Glomerular visceral epithelial cell (primary cell): ENCODE measurements around the gene PTPN20.
"Not testable (repeated sequence)": the region's sequence is repeated elsewhere in the genome, so short reads cannot be mapped to it uniquely, and the experiment has no call there.

Experiments used
- DNase-seq: peaks from one replicate; pipeline ENCODE4 v3.0.0-alpha.2; 2016; ENCODE audit errors: extremely low spot score

PTPN20 gene

DNA sequence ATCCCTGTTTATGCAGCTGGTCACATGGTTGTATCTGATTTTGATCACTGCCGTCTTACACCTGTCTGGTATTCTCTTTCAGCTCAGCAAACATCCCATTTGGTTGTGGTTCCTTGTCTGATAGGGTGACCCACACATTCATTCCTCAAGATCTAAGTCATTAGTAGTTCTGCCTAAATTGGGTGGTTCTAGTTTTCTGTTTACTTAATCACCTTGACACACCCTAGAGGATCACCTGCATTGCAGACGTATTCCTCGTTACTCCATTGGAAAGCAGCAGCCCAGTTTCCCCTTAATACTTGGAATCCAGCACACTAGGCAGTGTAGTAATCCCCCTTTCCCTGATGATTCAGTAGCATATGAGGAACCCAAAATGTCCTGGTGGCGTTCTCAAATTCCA, 41.3 kb downstream of the PTPN20 start:
- DNase-seq, result not testable (repeated sequence)

DNA sequence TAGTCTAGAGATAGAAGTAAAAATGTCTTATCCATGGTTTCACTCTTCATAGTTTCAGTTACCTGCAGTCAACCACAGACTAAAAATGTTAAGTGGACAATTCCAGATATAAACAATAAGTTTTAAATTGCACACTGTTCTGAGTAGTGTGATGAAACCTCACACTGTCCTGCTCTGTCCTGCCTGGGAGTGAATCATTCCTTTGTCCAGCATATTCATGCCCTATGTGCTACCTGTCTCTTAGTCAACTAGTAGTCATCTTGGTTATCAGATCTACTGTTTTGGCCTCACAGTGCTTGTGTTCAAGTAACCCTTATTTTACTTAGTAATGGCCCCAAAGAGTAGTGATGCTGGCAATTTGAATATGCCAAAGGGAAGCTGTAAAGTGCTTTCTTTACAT, 49.5 kb downstream of the PTPN20 start:
- not testable (repeated sequence) for DNase-seq

DNA sequence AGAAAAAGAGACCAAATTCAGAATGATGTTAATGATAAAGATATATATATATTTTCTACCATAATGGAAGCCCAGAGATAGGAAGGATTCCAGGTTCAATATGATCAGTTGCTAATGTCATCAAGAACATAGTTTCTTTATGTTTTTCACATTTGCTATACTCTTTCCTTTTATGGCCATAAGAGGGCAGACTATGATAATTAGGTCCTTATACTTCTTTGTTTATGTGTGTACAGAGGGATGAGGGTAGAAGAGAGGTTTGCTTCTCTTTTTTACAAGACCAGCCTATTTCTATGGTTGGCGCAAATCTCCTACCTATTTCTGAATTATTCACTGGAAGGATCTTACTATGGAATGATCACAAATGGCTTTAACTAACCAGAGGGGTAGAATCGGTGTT, 52.1 kb downstream of the PTPN20 start:
- not testable (repeated sequence) for DNase-seq

DNA sequence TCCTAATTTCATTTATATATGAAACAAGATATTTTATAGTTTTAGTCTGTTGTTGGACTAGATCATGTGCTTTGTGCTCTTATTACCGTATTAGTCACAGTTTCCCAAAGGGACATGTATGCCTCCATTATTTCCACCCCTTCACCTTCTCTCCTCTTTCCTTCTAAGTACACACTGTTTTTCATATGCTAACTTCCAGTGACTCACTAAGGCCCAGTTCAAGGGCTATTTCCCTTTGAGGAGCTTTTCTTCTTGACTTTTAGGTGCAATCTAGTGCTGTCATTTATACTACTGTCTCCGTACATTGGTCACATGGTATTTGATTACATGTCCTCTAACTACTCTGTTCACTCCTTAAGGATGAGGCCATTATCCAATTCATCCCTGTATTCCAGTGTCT, 55.8 kb downstream of the PTPN20 start:
- not testable (repeated sequence) for DNase-seq

DNA sequence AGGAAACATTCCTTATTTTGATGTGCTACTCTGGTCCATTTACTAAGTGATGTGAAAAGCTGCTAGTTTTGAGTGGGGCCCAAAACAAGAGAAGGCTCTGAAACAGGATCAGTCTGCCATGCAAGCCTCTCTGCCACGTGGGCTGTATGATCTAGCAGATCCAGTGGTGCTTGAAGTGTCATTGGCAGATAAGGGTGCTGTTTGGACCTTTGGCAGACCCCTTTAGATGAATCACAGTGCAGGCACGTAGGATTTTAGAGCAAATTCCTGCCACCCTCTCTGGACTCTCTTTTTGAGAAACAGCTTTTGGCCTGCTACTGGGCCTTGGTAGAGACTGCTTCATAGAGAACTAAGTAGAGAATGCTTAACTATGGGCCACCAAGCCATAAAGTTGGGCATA, 69.0 kb downstream of the PTPN20 start:
- not testable (repeated sequence) for DNase-seq

DNA sequence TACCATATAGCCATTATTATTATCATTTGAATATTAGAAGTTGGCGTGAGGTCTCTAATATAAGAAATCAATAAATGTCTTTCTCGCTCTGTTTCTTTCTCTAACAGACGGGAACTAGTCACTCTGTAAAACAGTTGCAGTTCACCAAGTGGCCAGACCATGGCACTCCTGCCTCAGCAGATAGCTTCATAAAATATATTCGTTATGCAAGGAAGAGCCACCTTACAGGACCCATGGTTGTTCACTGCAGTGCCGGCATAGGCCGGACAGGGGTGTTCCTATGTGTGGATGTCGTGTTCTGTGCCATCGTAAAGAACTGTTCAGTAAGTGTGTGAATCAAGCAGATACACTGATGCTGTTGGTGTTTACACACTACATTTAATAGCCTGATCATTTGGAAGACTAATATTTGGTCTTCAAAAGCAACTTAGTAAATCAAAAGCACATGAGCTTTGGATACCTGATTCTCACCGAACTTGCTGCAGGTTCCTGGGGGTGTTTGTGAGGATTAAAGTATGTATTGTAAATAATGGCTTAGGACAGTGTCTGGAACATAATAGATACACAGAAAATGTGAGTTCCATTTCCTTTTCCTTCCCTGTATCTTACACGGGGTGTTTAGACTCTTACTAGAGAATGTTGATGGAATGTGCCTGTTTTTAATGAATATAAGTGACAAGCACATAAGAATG, 76.2 kb downstream of the PTPN20 start:
- DNase-seq, result not testable (repeated sequence)

DNA sequence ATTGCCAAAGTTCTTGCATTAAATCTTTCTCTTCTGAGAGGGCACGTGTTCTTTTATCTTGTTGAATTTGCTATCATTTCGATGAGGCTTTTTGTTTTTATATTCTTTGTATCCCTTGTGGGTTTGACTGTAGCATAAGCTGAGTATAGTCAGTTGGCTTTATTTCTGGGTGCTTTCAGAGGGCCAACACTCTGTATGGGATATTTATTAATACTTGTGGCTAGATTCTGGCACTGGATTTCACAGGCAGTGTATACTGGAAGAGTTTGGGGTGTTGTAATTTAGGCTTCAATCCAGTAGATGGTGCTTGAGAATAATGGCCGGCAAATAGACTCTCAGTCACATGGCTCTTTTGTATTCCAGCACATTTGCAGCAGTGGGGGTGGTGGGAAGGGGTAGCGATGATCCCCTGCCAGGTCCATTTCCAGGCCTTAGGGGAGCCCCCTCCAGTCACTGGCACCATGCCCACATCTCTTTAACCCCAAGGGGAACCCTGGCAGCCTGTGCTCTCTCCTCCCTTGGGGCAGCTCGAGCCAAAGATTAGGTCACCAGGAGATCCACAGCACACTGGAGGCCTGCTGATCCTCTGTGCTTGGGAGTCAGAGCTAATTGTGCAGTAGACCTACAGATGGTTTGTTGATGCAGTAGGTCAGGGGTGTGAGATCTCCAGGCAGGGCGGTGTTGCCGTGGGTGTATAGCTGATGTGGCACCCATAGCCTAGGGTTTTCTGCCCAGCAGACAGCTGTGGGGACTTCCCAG, 81.8 kb downstream of the PTPN20 start:
- peak; percentile 9 for DNase-seq

DNA sequence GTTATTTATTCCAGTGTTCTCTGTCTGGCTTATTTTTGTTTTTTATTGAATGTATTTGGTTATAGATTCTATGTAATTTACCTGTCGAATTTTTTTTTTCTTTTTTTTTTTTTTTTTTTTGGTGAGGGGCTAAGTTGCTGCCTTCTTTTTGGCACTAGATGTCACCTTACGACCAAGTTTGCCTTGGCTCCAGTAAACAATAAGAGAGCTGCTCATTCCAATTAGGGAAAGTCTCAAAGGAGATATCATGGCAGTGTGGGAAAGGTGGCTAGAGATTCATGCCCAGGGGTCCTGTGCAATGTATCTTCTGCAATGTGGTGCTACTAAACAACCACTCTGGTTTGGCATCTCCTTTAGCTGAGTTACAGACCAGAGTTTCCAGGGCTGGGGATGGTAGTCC, 84.0 kb downstream of the PTPN20 start:
- DNase-seq, result no peak

DNA sequence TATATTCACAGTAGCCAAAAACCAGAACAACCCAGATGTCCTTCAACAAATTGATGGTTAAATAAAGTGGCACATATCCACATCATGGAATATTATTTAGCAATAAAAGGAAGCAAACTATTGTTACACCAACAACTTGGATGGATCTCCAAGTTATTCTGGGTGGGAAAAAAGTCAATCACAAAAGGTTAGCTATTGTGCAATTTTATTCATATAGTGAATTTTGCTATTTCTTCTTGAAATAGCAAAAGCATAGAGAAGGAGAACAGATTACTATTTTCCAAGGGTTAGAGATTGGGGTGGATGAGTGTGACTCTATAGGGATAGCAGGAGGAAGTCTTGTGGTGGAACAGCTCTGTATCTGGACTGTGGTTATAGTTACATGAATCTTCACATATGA, 87.0 kb downstream of the PTPN20 start:
- no peak for DNase-seq

DNA sequence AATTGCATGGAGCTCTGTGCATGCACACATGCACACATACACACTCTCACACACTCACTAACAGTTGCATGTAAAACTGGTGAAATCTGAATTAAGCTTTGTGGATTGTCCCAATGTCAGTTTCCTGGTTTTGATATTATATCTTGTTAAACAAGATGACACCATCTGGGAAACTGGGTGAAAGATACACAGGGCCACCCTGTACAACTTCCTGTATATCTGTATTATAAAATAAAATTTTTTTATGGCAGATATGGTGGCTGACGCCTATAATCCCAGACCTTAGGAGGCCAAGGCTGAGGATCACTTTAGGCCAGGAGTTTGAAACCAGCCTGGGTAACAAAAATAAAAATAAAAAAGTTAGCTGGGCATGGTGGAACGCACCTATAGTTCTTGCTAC, 87.4 kb downstream of the PTPN20 start:
- DNase-seq, result no peak

DNA sequence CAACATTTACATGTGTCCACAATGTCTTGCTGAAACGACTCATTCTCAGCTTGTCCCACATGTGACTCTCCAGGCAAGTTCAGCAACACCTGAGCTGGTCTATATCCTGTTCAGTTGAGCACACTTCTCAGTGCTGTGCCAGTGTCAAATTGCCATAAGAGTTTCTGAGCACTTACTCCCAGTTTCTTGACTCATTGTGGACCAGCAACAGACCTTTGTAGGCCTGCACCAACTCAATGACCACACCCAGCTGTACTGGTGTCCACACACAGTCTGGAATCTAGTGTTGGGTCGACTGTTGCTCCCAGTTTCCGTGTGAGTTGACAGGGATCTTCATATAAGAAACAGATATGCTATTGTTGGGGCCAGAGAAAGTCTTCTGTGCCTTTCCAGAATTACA, 88.0 kb downstream of the PTPN20 start:
- DNase-seq, result no peak

DNA sequence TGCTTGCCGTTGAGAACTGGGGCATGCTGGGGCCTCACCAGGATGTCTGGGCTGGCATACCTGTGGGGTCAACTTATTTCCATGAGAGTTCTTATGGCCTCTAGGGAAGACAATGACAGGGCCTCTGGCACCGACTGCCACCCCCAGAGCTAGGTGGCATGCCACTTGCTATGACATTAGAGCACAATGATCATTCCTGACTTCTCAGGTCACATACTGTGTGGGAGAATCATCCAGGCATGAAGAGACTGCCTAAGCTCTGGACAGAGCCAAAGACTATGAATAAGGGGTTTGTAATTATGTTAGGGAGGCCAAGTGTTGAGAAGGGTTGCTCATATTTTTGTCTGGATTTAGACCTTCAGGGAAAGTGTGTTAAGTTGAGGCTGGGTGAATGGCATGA, 97.5 kb downstream of the PTPN20 start:
- DNase-seq, result no peak

DNA sequence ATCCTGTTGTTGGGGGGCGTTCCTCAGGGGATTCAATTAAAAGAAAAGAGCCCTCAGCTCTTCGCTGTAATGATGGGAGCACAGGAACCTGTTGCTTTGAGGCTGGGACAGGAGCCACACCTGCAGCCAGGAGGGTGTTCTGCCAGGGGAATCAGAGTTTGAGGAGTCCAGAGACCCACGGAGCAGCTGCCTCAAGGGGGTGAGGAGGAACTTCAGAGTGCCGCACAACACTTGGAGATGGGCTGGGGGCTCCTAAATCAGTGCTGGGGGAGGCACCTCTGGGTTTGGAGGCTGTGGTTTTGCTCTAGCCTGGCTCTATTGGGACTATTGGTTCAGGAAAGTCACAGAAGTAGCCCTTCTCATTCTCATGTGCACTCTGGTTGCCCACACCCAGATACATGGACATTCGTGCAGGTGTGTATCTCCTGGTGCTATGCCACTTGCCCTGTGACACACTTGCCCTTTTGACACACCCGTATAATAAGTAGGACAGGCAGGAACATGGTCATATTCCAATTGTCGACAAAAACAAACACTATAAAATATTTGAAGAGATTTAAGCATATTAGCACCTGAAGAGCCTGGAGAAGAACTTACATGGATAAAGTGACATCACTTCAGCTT, 98.1 kb downstream of the PTPN20 start:
- no peak for DNase-seq

DNA sequence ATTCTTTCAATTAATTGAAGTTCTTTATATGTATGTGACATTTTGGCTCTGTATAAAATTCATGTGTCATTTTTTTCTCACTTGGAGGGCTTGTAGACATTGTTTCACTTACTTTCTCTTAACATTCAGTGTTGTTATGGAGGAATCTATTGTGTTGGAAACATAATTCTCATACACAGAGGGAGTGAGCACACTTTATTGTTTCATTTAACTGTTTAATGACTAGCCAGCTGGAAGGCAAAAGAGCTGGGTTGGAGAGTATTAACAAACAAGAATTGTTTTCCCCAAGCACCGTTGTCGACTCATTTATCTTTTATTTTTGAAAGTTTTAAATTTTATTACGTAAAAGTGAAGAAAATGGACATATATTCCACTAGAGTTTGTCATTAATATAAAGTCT, 98.8 kb downstream of the PTPN20 start:
- DNase-seq, result no peak

DNA sequence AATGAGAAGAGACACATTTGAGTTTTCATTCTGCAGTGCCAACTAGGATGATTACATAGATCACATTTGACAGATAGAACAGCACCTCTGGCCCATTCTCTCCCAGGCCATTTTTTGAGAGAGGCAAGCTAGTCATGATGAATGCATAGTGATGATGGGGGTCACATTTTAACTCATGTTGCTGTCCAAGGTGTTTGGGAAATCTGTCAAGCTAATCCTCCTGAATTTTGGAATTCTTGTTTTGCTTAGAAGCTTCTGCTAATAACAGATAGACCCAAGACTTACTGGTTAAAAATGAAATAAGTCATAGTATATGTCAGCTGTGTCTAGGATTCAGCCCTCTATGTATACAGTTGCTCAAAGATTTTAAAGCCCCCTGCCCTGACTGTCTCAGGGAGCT, 101.0 kb downstream of the PTPN20 start:
- DNase-seq, result no peak

DNA sequence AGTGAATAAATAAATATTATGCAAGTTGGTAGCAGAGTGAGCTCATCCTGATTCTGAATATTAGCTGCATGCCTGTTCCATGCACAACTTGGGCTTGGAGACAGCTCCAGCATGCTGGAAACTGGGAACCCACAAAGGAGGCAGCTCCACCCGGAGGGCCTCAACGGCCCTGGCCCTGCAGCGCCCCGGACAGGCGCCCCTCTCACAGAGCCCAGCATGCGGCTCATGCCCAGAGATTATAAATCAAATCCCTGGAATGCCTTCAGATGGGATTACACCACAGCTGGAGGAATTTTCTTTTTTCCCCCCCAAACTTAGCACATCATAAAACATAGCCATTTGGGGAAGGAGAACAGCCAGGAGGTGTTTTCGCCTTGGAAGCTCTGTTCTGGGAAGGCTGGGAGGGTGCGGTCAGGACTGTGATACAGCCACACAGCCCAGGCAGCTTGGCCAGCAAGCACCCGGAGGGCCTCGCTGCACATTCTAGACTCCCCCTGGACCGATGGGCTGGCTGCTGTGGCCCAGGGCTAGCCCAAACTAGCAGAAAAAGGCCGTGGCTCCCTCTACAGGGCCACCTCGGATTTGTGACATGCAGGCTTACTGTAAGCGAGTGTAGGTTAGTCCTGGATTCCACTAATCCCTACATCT, 102.4 kb downstream of the PTPN20 start:
- no peak for DNase-seq

DNA sequence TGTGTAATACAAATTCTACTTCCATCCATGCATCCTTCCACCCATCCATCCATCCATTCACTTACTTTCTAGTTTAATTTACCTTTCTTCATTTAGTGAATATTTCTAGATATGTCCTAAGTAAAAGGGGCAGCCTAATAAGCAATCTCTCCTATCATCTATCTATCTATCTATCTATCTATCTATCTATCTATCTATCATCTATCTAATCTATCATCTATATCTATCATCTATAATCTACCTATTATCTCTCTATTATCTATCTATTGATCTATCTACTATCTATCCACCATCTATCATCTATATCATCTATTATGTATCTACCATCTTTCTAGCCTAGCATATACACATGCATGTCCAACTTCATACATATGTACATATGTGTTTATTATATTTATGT, 104.2 kb downstream of the PTPN20 start:
- no peak for DNase-seq

DNA sequence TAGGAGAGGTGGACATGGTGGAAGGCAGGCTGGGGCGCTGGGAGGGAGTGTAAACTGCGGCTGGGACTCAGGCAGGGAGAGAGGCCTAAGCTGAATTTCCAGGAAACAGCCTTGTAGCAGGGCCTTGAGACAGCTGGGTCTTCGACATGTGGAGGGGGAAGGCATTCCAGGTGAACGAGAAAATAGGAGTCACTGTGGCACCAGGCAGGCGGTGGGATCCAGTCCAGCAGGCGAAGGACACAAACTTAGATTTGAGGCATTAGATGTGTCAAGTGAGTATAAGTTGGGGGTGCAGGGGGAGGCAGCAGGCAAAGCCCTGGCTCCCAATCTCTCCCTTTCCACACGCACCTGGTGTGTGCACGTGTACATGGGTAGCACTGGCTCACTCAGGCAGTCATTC, 105.3 kb downstream of the PTPN20 start:
- DNase-seq, result no peak

DNA sequence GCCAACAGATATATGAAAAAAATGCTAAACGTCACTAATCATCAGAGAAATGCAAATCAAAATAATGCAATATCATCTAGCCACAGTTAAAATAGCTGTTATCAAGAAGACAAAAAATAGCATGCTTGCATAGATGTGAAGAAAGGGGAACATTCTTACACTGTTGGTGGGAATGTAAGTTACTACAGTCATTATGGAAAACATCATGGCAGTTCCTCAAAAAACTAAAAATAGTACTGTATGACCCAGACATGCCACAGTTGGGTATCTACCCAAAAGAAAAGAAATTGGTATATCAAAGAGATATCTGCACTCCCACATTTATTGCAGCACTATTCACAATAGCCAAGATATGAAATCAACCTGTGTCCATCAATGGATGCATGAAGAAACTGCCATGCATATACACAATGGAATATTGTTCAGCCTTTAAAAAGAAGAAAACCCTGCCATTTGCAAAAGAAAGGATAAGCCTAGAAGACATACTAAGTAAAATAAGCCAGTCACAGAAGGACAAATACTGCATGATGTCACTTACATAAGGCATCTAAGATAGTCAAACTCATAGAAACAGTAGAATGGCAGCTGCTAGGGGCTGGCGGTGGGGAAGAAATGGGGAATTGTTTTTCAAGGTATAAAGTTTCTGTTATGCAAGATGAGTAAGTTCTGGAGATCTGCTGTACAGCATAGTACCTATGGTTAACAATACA, 107.0 kb downstream of the PTPN20 start:
- no peak for DNase-seq

DNA sequence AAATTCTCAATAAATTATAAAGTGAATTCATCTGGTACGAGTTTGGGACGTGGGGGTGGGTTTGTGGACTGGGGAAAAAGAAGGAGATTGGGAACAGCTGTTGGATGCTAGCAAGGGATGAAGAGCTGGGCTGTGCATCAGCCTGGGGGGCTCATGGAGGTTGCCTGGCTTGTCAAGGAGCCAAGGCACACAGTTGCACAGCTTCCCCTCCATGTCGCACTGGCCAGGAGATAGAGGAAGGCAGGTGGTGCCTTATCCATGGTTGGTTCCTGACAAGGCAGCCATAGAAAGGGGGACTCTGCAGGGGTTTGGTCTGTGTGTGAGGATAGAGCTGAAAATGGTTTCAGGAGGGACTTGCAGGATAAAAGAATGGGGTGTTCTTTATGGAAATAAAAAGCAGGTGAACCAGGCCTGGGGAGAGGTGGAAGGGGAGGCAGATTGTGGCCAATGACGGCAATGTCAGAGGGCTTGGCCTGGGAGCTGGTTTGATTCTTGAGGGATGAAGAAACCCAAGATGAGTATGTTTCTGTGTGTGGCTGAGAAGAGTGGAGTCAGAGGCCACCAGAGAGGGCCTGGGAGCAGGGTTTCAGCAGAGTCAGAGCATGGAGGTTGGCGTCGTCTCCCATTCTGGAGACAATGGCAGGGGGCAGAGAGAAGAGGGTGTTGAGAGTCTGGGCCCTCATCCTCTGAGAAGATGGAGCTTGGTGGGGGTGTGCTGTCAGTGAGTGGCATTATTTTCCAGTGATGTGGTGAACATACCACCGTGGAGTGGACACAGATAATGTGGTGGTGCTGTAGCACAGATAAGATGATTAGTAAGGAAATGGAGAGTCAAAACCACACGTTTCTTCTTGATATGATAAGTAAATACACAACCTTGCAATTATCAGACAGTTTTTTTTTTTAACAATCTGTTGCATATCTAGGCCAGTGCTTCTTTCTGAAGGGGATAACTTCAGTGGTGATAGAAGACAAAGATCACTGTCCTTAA, 108.2 kb downstream of the PTPN20 start:
- no peak for DNase-seq

DNA sequence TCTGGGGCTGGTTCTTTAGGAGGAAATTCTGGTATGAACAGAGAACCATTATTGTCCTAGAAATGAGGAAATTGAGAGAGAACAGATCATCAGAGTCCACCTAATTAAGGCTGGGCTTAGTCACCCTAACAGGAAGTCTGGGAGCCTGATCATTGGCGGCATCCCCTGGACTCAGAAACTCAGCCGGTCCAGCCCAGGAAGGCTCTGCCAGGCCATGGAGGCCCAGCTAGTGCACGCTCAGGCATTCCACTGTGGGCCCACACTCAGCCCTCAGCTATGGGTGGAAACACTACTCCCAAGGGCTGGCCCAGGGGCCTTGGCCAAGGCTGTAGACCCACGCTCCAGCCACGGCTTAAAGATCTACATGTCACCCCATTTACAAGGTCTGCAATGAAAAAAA, 109.2 kb downstream of the PTPN20 start:
- DNase-seq, result no peak
